GM12878 (cell line): ENCODE results near the gene TBC1D30. TPM values are rescaled to one million over a fixed set of nuclear protein-coding genes. Genes with fewer than 3 reads are reported as not detected.

Experiments
- ATAC-seq: fragments of 200-7000 bp; cut with Tn5 transposase; 3 replicates; pipeline ENCODE4 v1.9.1; 2020; ENCODE audit warnings: mild to moderate bottlenecking, moderate library complexity
- BruUV-seq: library from RNA; stranded (reverse); fragments of 400-500 nt; replicated peaks from 2 replicates; lab custom pipeline; 2021; lab: Mats Ljungman, UMichigan
- CTCF ChIA-PET: fragments of 300-600 bp; sonication (Branson Sonifier 250); formaldehyde crosslinking; extraction: SDS; loops from one replicate; lab custom pipeline; 2021; ENCODE audit warnings: inconsistent platforms; lab: Yijun Ruan, JAX
- POLR2A ChIA-PET: fragments of 350-600 bp; formaldehyde crosslinking; extraction: SDS; loops from one replicate; lab custom pipeline; 2021; ENCODE audit warnings: inconsistent platforms; lab: Charles Lee
- RAD21 ChIA-PET: fragments of 300-600 bp; sonication (Branson Sonifier 250); formaldehyde crosslinking; loops from one replicate; lab custom pipeline; 2023; ENCODE audit warnings: antibody characterized with exemption; ENCODE audit not compliant: unreplicated experiment; lab: Charles Lee
- SMC1A ChIA-PET: fragments of 300-600 bp; sonication (Branson Sonifier 250); formaldehyde crosslinking; loops from one replicate; lab custom pipeline; 2023; ENCODE audit not compliant: unreplicated experiment, uncharacterized antibody; lab: Charles Lee
- DNase-seq: peaks from one replicate; pipeline ENCODE4 v3.0.0-alpha.2; 2011; ENCODE audit warnings: low read depth, low spot score
- FAIRE-seq: peaks from 3 replicates; lab custom pipeline; 2011; peaks lifted over from hg19 to GRCh38; lab: Jason Lieb, UNC
- H2AFZ ChIP-seq: 2 replicates; pipeline ENCODE4 v1.6.0; 2011; ENCODE audit warnings: low read depth, low read length, control low read depth; ENCODE audit not compliant: control insufficient read depth
- H3K27ac ChIP-seq: 2 replicates; pipeline ENCODE4 v1.5.1; 2011; ENCODE audit warnings: control low read depth; ENCODE audit not compliant: control insufficient read depth, insufficient read depth
- H3K27me3 ChIP-seq, 2 experiments: replicated peaks in 1 of 2; 2 replicates each; pipeline versions ENCODE4 v1.6.0 to v1.6.1; 2011; ENCODE audit warnings: low read length in 1 of 2; ENCODE audit not compliant: control insufficient read depth in 2 of 2, insufficient read depth in 2 of 2
- H3K36me3 ChIP-seq, 2 experiments: 2 replicates each; pipeline ENCODE4 v1.5.1; 2011; ENCODE audit warnings: low read length in 1 of 2; ENCODE audit not compliant: control insufficient read depth in 2 of 2, insufficient read depth in 2 of 2
- H3K4me1 ChIP-seq: 2 replicates; pipeline ENCODE4 v1.6.1; 2011; ENCODE audit warnings: mild to moderate bottlenecking, low read length, moderate library complexity, mixed read lengths; ENCODE audit not compliant: control insufficient read depth, insufficient read depth
- H3K4me2 ChIP-seq: 2 replicates; pipeline ENCODE4 v1.6.0; 2011; ENCODE audit warnings: control low read depth; ENCODE audit not compliant: control insufficient read depth, insufficient read depth
- H3K4me3 ChIP-seq: fragments of 200-600 bp; sonication (generic); 2 replicates; pipeline ENCODE4 v1.5.1; 2016
- H3K79me2 ChIP-seq: 2 replicates; pipeline ENCODE4 v1.6.0; 2011; ENCODE audit warnings: low read length; ENCODE audit not compliant: control insufficient read depth, insufficient read depth
- H3K9ac ChIP-seq: 2 replicates; pipeline ENCODE4 v1.8.0; 2011; ENCODE audit warnings: low read length, control low read depth, mixed read lengths; ENCODE audit not compliant: control insufficient read depth, insufficient read depth
- H3K9me3 ChIP-seq: replicated peaks from 3 replicates; pipeline ENCODE4 v1.5.1; 2011; ENCODE audit warnings: mild to moderate bottlenecking, low read length; ENCODE audit not compliant: control insufficient read depth, insufficient read depth
- H4K20me1 ChIP-seq: 2 replicates; pipeline ENCODE4 v1.6.0; 2011; ENCODE audit not compliant: control insufficient read depth, insufficient read depth
- JUNB ChIP-seq: IDR thresholded peaks from 2 replicates; pipeline ENCODE4 v1.6.1; 2016; ENCODE audit warnings: antibody characterized with exemption, mild to moderate bottlenecking
- KAT2A ChIP-seq: conservative IDR thresholded peaks from 2 replicates; pipeline ENCODE4 v1.6.1; 2011; ENCODE audit warnings: low read depth, low read length; ENCODE audit not compliant: control insufficient read depth
- MYC ChIP-seq: IDR thresholded peaks from 2 replicates; pipeline ENCODE4 v1.6.1; 2011; ENCODE audit warnings: mild to moderate bottlenecking, low read length, moderate library complexity, inconsistent platforms; ENCODE audit not compliant: insufficient read depth, insufficient replicate concordance, insufficient read length, severe bottlenecking
- NR2F1 ChIP-seq: fragments of 450-650 bp; conservative IDR thresholded peaks from 2 replicates; pipeline ENCODE4 v1.6.1; 2017; ENCODE audit warnings: mild to moderate bottlenecking
- POLR2AphosphoS2 ChIP-seq: IDR thresholded peaks from 2 replicates; pipeline ENCODE4 v1.6.1; 2011; ENCODE audit warnings: low read depth, mild to moderate bottlenecking, low read length, improper control_type of control experiment, moderate library complexity
- RBBP5 ChIP-seq: fragments of 200-600 bp; sonication (generic); conservative IDR thresholded peaks from 2 replicates; pipeline ENCODE4 v1.6.1; 2016
- RELB ChIP-seq: fragments of 450-650 bp; IDR thresholded peaks from 2 replicates; pipeline ENCODE4 v1.6.1; 2017; ENCODE audit warnings: low read depth, mild to moderate bottlenecking, moderate library complexity
- ZSCAN29 ChIP-seq: fragments of 450-650 bp; IDR thresholded peaks from 2 replicates; pipeline ENCODE4 v1.6.1; 2017; ENCODE audit warnings: mild to moderate bottlenecking, moderate library complexity
- WGBS: methylation state at CpG from one replicate; pipeline ENCODE4 v1.1.6; 2016; ENCODE audit warnings: low lambda C conversion rate; ENCODE audit not compliant: insufficient replicate concordance, insufficient coverage; ENCODE audit errors: missing lambda C conversion rate; 5-methylcytosine and 5-hydroxymethylcytosine counted together
- in situ Hi-C: fragments of 300-500 bp; cut with MboI; formaldehyde crosslinking; loops from 9 replicates; pipeline ENCODE4 v1.14.3; 2018; ENCODE audit warnings: mixed read lengths
- intact Hi-C: fragments of 100-400 bp; cut with micrococcal nuclease; formaldehyde crosslinking; loops from one replicate; pipeline ENCODE4 v1.14.2; 2022; ENCODE audit not compliant: unreplicated experiment
- polyA plus RNA-seq, 11 experiments: library from polyadenylated mRNA; depleted of rRNA in 4 of 11; unstranded in 6 of 11; stranded (reverse) in 5 of 11; fragments of >200 nt; fragmentation: Nextera tagmentation in 4 of 11; fragmentation: Illumina TruSeq in 1 of 11; extraction: Ambion mirVana in 4 of 11; extraction: Trizol in 1 of 11; gene quantifications; 1 replicate in 1 of 11; 2 replicates in 10 of 11; pipeline versions ENCODE4 v1.2.1 to v1.2.3, GENCODE V29; 2011 to 2016; ENCODE audit warnings: inconsistent platforms in 2 of 11, missing spikeins in 2 of 11, low read depth in 1 of 11
- total RNA-seq, 4 experiments: library from RNA; depleted of rRNA in 3 of 4; stranded (reverse); fragments of >200 nt in 3 of 4; fragmentation: Illumina TruSeq in 1 of 4; extraction: Trizol in 1 of 4; gene quantifications; 2 replicates each; pipeline versions ENCODE4 v1.2.1 to v1.2.3, GENCODE V29; 2013 to 2021
- TF ChIP-seq, protein P1 (sequence below): fragments of 450-650 bp; IDR thresholded peaks from 2 replicates; pipeline ENCODE4 v1.6.1; 2017; ENCODE audit warnings: mild to moderate bottlenecking
- TF ChIP-seq, protein P2 (sequence below): IDR thresholded peaks from 2 replicates; pipeline ENCODE4 v1.6.1; 2012; ENCODE audit warnings: mild to moderate bottlenecking, low read depth, low read length

The TBC1D30 gene
- total and polyA plus RNA-seq, 10 of the 15 experiments (the other 5 are each of a cell fraction or from before 2014, with no cell fraction given) = 1.2 to 23.3 (median 11.1) TPM

DNA sequence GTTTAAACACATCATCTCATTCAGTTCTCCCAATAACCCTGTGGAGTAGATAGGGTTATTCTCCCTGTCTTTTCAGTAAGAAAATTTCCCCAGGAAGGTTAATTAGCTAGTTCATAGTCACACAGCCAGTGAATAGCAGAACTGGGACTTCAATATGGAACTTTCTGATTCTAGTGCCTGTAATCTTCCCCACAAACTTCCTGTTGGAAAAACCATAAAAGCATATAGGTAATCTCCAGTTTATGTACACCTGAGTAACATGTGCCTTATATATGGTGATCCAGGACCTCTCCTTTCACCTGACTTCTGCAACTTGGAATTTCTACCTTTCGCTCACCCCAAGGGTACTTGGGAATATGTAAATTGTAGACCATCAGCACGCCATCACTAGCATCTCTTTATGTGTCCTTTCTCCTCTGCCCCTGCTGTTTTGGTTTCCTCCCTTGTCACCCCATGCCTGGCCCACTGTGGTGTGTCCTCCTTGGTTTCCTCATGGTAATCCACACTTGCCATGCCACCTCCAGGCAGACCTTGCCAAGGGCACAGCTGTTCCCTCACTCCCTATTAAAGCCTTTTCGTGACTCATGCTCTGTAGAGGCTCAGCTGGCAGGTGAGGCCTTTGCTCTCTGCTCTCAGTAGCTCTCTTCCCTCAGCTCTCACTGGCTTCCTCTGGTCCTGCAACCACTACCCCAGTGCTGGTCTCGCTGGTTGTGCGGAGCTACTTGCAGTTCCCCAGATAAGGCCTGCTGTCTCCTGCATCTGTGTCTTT is 16.7 kb downstream of the TBC1D30 start:
- ChIA-PET RAD21 (interaction anchor here (1.0 to 1.2 kb wide), 2 partner anchors 29 to 285 kb away, joined by 3 to 4 read pairs; no protein-coding TSS in a partner anchor), SMC1A (interaction anchor here (0.8 to 2.8 kb wide), 3 partner anchors 10 to 42 kb away, joined by 3 to 13 read pairs (median 4); no protein-coding TSS in a partner anchor)
- BruUV-seq = no TSS peak
- TF ChIP-seq KAT2A (no peak), RELB (no peak), ZSCAN29 (no peak), JUNB (no peak), MYC (no peak), NR2F1 (no peak), RBBP5 (no peak), POLR2AphosphoS2 (no peak)
- TF ChIP-seq, protein P1, sequence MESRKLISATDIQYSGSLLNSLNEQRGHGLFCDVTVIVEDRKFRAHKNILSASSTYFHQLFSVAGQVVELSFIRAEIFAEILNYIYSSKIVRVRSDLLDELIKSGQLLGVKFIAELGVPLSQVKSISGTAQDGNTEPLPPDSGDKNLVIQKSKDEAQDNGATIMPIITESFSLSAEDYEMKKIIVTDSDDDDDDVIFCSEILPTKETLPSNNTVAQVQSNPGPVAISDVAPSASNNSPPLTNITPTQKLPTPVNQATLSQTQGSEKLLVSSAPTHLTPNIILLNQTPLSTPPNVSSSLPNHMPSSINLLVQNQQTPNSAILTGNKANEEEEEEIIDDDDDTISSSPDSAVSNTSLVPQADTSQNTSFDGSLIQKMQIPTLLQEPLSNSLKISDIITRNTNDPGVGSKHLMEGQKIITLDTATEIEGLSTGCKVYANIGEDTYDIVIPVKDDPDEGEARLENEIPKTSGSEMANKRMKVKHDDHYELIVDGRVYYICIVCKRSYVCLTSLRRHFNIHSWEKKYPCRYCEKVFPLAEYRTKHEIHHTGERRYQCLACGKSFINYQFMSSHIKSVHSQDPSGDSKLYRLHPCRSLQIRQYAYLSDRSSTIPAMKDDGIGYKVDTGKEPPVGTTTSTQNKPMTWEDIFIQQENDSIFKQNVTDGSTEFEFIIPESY = no peak
- TF ChIP-seq, protein P2, sequence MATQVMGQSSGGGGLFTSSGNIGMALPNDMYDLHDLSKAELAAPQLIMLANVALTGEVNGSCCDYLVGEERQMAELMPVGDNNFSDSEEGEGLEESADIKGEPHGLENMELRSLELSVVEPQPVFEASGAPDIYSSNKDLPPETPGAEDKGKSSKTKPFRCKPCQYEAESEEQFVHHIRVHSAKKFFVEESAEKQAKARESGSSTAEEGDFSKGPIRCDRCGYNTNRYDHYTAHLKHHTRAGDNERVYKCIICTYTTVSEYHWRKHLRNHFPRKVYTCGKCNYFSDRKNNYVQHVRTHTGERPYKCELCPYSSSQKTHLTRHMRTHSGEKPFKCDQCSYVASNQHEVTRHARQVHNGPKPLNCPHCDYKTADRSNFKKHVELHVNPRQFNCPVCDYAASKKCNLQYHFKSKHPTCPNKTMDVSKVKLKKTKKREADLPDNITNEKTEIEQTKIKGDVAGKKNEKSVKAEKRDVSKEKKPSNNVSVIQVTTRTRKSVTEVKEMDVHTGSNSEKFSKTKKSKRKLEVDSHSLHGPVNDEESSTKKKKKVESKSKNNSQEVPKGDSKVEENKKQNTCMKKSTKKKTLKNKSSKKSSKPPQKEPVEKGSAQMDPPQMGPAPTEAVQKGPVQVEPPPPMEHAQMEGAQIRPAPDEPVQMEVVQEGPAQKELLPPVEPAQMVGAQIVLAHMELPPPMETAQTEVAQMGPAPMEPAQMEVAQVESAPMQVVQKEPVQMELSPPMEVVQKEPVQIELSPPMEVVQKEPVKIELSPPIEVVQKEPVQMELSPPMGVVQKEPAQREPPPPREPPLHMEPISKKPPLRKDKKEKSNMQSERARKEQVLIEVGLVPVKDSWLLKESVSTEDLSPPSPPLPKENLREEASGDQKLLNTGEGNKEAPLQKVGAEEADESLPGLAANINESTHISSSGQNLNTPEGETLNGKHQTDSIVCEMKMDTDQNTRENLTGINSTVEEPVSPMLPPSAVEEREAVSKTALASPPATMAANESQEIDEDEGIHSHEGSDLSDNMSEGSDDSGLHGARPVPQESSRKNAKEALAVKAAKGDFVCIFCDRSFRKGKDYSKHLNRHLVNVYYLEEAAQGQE = no peak

More for the DNA sequence above, 16.7 kb downstream of the TBC1D30 start:
- no peak overlapping the region for H3K9ac ChIP-seq
- no peaks in the 10 kb centered on the region for H4K20me1 ChIP-seq
- no peak overlapping the region for H3K4me2 ChIP-seq
- no peak overlapping the region for H3K4me3 ChIP-seq
- 35% methylated on average over 5 of the region's 5 CpGs for WGBS
- intact Hi-C loops (no loop called here), in situ Hi-C loops (no loop called here)
- H3K4me1 ChIP-seq = no peaks in the 10 kb centered on the region
- H3K27ac ChIP-seq = no peak overlapping the region
- ATAC-seq (no peak), FAIRE-seq (no peak), DNase-seq (no peak)
- peaks cover 0 to 12% of the 10 kb centered on the region in 2 experiments; a peak in 2 of 4 replicates for H3K36me3 ChIP-seq
- H3K9me3 ChIP-seq = no peaks in the 10 kb centered on the region
- H3K27me3 ChIP-seq = no peaks in the 10 kb centered on the region
- H2AFZ ChIP-seq = no peak overlapping the region
- no peaks in the 10 kb centered on the region for H3K79me2 ChIP-seq
- ChIA-PET POLR2A (no interaction called here), CTCF (no interaction called here)
